Activated naive CD4-positive, alpha-beta T cell treated with Interleukin-2 at 50 U/mL for 16 hours (primary cell): ENCODE results near the gene MOK.
"Not testable (repeated sequence)": the region's sequence is repeated elsewhere in the genome, so short reads cannot be mapped to it uniquely, and the experiment has no call there.

ENCODE experiments used
- DNase-seq: peaks from one replicate; pipeline ENCODE4 v3.0.0-alpha.2; 2020

MOK gene

DNA sequence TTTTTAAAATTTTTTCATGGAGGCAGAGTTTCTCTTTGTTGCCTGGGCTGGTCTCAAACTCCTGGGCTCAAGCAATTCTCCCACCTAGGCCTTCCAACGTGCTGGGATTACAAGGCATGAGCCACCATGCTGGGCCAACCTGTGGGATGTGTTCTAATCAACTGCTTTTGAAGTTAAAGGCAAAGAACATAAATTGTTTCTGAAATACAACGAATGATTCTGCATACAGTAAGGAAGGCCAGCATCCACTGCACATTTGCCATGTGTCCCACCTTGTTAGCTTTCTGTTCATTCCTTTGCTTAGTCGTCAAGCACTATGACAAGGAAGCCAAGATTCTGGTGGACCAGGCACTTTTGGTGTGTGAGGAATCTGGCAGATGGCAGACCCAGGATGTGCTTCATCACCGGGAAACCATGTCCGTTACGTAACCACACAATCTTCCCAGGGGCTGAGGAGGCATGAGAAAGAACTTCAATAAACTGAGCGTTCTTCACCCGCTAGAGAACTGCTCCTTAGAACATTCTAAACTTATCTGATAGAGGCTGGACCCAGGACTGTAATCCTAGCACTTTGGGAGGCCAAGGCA lies 24.5 kb downstream of the MOK start:
- DNase-seq: no peak

DNA sequence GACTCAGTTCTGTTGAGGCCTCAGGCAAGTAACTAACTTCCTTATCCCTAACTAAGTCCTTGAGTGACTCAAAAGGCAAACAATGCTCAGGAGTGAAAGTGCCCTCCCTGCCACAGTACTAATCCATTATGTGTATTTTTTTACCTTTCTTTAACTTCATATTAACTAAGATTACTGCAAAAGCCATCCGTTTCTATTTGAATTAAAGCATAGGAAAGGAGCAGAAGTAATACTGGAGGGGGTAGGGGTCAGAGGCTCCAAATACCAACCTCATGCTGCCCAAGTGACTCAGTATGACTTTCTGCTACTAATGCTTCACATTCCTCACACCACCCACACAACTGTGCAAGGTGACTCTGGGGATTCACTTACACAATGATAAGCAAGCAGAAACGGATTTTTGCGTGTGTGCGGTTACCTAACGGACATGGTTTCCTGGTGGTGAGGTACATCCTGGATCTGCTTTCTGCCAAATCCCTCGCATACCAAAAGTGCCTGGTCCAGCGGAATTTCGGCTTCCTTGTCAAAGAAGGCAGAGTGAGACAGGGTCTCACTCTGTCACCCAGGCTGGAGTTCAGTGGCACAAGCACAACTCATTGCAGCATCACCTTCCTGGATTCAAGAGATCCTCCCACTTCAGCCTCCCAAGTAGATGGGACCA lies 25.1 kb downstream of the MOK start:
- DNase-seq: peak; percentile 3

- no peak for DNase-seq
These were observed 25.7 kb downstream of the MOK start for GRCh38 chr14:102279282-102279681.

DNA sequence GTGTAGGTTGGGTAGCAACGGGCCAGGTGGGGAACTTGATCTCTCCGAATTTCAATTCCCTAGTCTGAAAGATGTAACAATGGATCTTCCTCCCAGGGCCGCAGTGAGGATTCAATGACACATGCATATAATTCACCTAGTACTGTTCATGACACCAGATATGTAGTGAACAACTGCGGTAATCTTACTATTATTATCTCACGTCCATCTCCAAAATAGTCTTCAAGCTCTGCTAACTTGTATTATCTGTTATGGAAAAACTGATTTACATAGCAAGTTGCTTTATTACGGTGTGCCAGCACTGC lies 26.4 kb downstream of the MOK start:
- DNase-seq: no peak

- DNase-seq: no peak
These were observed 26.9 kb downstream of the MOK start for GRCh38 chr14:102277874-102278630.

- DNase-seq: no peak
These were observed 29.1 kb downstream of the MOK start for GRCh38 chr14:102275866-102276265.

DNA sequence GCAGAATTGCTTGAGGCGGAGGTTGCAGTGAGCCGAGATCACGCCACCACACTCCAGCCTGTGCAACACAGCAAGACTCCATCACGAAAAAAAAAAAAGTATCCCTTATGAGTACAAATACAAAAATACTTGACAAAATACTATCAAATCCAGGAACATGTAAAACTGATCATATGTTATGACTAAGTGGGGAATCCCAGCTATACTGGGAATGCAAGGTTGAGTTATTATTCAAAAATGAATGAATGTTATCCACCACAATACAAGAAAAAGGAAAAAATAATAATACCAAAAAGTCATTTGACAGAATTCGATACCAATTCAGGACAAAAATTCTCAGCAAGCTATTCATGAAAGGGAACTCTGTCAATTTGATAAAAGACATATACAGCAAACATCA lies 32.6 kb downstream of the MOK start:
- no peak for DNase-seq

- no peak for DNase-seq
These were observed 40.2 kb downstream of the MOK start for GRCh38 chr14:102264775-102265174.

- DNase-seq: no peak
These were observed 40.6 kb downstream of the MOK start for GRCh38 chr14:102264355-102264754.

- no peak for DNase-seq
These were observed 42.0 kb downstream of the MOK start for GRCh38 chr14:102262929-102263462.

DNA sequence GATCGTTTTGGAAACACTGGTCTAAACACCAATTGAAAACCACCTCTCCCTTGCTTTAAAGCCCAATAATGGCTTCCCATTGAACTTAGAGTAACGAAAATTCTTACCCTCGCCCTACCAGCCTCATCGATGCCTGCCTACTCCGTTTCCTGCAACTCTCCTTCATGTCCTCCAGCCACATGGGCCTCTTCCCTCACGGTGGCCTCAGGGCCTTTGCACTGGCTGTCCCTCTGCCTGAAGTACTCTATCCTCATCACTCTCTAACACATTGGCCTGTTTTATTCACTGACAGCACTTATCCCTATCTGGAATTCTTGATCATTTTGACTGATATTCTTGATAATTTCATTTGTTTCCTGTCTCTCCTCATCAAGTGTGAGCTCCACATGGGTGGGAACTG lies 46.8 kb downstream of the MOK start:
- DNase-seq: no peak

DNA sequence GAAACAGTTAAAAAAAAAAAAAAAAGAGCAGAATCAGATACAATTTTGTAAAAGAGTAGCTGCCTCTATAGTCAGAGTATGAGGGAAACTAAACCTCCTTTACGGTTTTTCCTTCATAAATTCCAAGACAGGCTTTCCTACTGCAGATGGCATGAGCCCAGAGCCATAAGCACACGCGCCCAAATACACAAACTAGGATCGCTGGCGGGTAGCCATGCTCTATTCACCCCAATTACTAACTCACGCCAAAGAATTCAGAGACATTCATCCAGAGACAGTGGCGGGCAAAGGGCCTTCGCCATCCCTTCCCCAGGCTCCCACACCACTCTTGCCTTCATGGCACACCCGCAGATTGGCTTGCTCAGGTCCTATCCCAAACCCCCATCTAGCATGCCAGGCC lies 48.2 kb downstream of the MOK start:
- no peak for DNase-seq

DNA sequence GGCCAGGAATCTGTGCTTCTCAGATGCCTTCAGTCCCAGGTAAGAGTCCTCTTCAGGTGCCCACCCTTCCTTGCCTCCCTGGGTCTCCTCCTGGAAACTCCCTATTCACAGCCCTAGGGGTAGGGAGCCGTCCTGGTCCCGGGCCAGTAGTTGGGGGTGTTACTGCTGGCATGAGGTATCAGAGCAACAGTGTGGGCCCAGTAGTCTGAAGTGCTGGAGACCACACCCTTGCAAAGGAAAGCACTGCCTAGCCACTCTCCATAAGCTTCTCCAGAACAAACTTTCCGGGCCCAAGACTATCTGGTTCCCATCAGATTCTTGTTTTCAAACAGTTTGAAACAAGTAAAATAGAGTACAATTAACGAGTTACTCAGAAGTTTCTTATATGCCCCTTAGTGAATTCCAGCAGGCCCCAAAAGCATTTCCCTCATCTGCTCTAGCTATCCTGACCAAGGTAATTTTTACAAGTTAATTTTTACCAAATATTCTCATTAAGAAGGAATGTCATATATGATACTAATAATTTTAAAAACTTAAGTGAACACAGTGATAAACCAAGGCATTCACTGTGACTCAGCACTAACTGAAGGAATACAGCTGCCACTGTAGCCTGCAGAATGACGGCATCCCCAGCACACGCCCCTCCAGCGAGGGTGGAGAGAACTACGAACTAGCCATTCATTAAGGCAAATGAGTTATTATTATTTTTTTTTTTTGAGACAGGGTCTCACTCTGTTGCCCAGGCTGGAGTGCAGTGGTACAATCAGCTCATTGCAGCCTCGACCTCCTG lies 49.4 kb downstream of the MOK start:
- DNase-seq: no peak

DNA sequence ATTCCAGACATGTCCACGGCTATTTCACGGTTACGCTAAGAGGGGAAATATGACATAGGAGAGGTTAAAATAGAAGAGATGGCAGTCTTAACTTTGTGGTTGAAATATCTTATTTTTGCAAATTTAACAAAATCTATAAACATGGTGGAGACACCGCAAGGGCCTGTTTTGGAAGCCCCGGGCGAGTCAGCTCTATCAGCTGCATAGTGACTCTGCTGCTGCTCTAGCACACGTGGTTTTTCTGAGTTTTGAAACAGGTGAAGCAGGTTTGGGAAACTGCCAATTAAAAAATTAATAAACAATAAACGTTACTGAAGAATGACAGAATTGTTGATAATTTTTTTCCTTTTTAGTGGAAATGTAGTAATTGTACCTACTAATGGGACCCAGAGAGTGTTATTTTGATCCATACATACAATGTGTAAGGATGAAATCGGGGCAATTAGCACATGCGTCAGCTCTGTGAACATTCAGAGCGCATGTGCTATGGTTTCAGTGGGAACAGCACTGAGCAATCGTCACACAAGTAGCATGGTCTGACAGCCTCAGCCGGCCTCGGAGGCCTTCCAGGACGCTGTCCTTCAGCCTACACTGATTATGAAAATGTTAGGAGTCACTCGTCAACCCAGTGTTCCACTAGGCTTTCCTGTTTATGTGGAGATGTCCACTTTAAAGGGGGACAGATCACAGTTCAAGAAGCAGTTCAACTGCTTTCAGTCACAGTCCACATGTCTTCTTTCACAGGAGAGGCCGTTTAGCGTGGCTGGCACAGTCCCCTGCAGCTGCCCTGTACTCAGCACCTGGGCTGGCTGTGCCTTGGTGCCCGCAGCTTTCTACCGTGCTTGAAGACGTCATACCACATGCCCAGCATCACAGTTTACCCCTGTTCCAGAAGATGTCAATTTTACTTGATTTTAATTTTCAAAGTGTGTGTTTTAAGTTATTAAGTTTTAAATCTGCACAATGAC lies 51.8 kb downstream of the MOK start:
- no peak for DNase-seq

DNA sequence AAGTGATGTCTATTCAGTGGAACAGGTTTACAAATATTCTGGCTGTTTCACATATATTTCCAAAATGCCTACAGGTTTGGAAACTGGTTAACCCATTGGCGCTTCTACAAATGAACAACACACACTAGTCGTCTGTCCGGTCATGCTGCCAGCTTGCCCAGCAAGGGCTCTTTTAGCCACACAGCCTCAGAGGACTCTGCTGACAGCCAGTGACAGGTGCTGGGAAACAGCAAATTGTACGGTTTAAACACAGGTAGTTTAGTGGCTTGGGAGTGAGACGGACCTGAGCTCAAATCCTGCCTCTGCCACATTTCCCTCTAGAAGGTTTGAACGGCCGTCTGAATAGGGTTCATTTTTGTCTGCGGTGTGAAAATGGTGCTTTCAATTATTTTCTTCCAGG lies 53.8 kb downstream of the MOK start:
- no peak for DNase-seq

DNA sequence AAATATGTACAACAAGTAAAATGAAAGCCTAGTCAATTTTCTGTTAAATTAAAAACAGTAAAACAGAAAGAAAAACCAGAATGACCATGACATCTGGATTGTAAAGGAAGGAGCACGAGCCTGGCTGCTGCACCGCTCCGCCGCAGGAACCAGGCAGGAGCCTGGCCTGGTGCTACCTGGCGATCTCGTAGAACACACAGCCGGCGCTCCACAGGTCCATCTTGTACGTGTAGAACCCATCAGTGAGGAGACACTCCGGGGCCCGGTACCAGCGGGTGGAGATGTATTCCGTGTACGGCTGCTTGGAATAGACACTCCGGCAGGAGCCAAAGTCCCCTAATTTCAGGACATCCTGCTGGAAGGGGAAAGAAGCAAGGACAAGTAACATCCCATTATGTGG lies 54.3 kb downstream of the MOK start:
- DNase-seq: no peak

DNA sequence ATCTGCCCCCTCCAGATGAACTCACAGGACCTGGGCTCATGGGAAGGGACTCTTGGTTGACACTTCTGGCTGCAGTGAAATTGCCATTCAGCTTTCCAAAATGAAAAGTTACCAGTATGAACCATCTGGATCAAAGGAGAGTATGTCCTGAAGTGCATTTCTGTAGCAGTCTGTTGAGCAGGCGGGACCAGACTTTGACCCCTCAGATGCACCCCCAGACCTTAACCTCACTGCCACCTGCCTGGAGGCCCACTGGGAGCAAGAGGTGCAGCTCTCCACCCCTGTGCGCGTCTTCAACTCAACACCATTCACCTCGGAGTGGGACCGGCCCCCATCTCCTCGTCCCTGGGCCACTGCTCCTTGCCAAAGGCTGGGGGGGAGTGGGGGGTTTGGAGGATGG lies 55.0 kb downstream of the MOK start:
- DNase-seq: no peak

GRCh38 chr14:102249041-102249440 lies 55.9 kb downstream of the MOK start:
- DNase-seq: no peak

DNA sequence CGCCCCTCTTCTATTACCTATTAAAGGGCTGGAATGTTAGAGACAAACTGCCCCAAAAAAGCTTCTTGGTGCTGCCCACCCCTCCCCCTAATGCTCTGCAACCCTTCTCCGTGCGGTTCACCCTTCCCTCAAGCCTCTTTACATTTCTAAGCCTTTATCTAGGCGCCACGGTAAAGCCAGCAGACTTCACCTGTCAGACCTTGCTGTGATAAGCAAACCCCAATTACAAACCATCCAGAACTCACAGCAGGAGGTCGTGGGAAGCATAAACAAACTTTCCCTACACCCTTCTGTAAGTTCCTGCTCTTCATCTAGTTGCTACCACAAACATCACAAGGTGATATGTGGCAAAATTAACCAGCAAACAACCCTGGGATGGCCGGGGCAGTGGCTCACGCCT lies 56.8 kb downstream of the MOK start:
- DNase-seq: no peak

DNA sequence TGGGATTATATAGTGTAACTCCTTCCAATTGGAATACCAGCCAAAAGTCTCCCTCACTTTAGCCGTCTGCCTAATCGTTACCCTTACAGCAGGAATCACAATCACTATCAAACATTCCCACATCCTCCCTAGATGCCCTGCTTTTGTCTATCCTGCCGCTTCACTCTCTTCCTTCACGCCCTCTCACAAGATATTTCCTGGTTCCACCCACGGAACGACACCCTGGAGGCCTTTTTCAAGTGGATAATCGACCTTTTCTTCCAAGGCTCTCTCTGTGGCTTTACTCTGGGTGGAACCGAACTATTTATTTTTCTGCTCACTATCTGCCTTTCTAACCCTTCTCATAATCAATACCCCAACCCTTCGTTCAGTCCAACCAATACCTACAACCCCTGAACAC lies 58.9 kb downstream of the MOK start:
- no peak for DNase-seq

GRCh38 chr14:102243795-102244194 lies 61.2 kb downstream of the MOK start:
- not testable (repeated sequence) for DNase-seq

DNA sequence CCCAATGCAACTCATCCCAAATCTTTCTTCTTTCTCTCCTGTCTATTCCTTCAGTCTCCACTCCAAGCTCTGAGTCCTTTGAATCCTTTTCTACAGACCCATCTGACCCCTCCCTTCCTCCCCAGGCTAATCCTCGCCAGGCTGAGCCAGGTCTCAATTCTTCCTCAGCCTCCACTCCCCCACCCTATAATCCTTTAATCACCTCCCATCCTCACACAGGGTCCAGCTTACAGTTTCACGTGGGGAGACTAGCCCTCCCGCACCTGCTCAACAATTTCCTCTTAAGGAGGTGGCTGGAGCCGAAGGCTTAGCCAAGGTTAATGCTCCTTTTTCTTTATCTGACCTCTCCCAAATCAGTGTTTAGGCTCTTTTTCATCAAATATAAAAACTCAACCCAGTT lies 63.8 kb downstream of the MOK start:
- DNase-seq: no peak
